Activated T-helper 1 cell treated with anti-CD3 and anti-CD28 coated beads, Interleukin-2, amount 50 U/mL, for 16 hours (primary cell): ENCODE results near the gene MTHFD1L.
"Not testable (repeated sequence)": the region's sequence is repeated elsewhere in the genome, so short reads cannot be mapped to it uniquely, and the experiment has no call there.

Experiments
- DNase-seq, 2 donors: peaks; one replicate each; pipeline ENCODE4 v3.0.0-alpha.2; 2020; ENCODE audit warnings: low read depth in 1 of 2, low spot score in 1 of 2

The MTHFD1L gene

GRCh38 chr6:151012321-151013294 lies 147.1 kb downstream of the MTHFD1L start:
- no peak for DNase-seq

- peak; percentile 14 to 18 for DNase-seq
These were observed 149.1 kb downstream of the MTHFD1L start for GRCh38 chr6:151014404-151015100.

DNA sequence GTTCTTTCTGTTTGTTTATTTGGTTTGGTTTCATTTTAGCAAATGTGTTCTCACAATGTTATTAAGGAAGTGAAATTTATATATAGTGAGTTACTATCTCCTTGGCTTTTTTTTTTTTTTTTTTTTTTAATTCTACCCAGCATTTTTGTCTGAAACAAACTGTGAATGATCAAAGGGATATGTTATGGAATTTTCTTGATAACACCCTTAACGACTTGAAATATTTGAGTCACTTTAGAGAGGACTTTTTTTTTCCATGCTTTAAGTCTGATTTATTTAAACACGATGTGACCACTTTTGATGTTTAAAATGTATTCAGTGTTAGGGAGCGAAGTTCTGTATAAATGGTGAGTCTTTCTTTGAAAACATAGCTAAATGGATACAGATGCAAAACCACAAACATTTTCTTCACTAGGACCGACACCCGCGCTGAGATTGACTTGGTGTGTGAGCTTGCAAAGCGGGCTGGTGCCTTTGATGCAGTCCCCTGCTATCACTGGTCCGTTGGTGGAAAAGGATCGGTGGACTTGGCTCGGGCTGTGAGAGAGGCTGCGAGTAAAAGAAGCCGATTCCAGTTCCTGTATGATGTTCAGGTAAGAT lies 149.7 kb downstream of the MTHFD1L start:
- no peak for DNase-seq

DNA sequence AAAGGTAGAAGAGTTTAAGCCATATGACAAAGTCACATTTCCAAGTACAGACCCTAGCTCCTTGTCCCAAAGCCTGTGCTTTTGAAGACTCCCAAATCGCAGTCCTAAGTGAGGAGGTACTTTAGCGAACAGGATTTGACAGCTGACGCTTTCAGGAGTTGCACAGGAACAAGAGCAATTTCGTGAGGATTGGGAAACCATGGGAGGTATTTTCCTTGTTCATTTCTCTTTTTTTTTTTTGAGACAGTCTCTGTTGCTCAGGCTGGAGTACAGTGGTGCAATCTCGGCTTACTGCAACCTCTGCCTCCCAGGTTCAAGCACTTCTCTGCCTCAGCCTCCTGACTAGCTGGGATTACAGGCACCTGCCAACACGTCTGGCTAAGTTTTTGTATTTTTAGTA lies 150.6 kb downstream of the MTHFD1L start:
- DNase-seq = no peak

DNA sequence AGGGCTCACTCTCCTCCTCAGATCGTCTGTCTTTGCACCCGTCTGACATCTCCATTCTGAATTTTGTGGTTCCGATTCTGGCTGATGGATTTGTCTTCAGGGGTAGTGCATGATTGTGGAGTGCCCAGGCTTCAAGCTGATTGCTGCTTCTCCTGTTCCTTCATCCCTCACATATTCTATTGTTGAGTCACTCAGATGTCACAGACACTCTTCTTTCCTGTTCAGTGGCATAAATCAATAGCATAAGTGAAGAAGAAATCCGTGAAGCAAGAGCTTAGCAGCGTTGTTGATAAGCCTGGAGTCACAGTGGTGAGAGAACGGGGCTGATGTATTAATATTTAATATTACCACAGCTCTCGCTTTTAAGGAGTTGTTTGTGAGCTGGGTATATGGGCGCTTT lies 152.5 kb downstream of the MTHFD1L start:
- no peak for DNase-seq

- no peak for DNase-seq
These were observed 153.6 kb downstream of the MTHFD1L start for GRCh38 chr6:151018911-151019782.

DNA sequence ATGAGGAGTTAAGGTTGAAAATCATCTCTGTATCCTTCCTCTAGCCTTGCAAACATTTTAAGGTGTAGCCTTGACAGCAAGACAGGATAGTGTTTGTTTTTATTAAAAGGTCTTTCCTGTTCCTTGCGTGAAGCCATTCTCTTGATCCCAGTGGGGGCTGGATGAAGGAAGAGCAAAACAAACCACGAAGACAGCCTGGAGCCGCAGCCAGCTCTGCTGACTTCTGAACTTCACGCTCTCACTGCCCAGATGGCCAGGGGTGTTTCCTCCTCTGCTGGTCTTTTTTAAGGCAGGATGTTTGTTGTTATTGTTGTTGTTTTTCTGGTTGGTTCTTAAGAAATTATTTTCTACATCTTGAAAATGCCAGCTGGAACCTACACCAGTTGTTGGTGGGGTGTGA lies 156.4 kb downstream of the MTHFD1L start:
- no peak for DNase-seq

DNA sequence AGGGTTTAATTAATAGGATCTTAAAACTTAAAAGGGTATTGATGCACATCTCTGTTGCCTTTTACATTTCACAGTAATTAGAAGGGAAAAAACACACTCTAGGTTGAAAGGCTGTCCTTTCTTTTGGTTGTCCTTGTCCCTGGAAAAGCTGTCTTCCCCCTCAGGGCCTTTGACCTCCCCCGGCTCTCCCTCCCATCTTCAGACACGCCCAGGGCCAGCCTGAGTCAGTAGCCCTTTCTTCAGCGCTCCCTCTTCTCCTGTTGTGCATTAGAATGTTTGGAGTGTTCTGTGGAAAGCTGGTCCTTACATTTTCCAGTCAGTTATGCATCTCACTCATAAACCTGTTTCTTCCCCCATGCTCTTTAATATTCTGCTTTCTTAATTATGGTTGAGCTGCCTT lies 157.0 kb downstream of the MTHFD1L start:
- no peak for DNase-seq

- no peak for DNase-seq
These were observed 157.8 kb downstream of the MTHFD1L start for GRCh38 chr6:151023342-151023741.

DNA sequence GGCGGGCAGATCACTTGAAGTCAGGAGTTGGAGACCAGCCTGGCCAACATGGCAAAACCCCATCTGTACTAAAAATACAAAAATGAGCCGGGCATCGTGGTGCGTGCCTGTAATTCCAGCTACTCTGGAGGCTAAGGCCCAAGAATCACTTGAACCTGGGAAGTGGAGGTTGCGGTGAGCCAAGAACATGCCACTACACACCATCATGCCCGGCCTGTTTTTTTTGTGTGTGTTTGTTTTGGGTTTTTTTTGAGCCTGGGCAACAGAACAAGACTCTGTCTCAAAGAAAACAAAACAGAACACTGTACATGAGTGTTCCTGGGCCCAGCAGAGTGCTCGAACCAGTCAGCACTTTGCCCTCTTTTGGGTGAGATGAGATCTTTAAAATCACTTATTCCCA lies 159.1 kb downstream of the MTHFD1L start:
- no peak for DNase-seq

DNA sequence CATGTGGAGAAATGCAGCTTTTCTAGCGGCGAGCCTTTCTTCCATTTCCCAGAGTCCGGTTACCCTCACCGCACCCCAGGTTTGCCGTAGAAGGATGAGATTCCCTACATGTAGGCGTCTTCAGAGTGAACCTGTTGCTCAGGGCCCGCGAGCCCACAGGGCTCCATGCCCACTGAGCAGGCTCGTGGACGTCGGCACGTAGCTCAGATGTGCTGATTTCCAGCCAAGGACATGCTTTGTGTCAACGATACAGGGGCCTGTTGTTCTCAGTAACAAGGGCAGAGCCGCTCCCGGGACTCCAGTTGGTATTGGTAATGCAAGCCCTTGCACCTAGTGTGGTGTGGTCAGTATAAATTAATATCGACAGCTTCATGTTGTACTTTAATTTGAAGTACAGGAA lies 159.6 kb downstream of the MTHFD1L start:
- no peak for DNase-seq

DNA sequence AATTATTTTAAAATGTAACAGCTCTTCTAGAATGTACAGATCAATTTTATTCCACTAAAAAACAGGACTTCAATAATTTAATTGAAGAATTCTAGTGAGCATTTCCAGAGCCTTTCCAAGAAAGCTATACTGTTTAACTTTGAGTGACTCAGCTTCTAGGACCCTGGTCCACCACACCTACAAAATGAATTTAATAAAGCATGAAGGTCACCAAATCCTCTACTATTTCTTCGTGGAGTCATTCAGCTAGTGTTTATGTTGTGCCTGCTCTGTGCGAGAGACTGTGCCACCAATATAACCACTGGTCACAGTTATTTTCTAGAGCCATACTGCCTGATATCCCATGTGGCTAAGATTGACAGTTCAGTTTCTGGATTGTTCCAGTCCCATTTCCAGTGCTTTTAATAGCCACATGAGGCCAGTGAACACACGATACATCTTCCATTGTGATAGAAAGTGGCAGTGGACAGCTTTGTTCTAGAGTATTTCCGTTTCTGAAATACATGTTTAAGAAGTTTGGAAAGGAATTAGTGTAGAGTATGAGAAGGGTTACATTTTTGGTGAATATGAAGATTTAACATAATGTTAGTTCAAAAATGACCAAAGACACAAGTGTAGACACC lies 160.7 kb downstream of the MTHFD1L start:
- no peak for DNase-seq

DNA sequence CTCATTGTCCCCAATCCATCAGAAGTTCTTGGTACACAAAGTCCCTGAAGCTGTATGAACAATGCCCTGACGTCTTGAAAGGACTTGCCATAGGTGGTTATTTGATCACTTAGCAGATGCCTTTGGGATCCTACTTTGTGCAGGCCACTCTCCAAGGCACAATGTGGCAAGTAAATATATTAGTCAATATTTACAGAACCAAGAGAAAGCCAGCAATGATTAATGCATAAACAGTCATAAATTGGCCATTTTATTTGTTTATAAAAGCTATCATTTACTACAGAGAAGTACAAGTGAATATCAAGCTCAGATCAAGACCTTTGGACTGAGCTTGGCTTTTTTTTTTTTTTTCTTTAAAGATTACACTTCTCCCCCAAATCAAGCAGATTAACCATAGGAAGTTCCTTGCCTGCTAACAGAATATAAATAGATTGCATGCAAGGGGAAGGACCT lies 161.8 kb downstream of the MTHFD1L start:
- no peak for DNase-seq

DNA sequence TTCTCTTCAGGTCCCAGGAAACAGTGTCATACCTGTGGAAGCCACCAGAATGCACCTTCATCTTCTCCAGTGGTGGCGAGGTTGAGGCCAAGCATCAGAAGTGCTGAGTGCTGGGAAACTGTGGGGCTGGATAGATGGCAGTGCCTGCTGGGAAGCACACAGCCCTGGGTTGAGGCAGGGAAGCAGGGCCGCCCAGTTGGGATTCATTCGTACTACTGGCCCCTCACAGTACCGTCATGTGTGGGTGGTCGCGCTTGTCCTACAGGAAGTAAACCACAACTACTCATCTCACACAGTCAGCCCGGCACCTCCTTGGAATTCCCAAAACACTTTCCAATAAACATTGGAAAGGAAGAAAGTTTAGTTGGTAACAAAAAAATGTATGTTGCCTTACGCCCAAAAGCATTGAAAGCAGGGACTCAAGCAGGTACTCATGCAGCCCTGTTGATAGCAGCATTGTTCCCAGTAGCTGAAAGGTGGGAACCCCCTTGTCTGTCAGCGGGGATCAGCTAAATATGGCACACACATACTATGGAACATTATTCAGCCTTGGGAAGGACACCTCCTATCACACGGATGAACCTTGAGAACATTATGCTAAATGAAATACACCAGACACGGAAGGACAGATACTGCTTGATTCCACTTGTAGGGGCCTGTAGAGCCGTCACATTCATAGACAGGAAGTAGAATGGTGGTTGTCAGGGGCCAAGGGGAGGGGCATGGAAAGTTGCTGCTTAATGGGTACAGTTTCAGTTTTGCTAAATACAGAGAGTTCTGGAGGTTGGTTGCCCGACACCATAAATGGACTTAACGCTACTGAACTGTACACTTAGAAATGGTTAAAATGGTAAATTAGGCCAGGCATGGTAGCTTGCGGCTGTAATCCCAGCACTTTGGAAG lies 162.7 kb downstream of the MTHFD1L start:
- DNase-seq = no peak

DNA sequence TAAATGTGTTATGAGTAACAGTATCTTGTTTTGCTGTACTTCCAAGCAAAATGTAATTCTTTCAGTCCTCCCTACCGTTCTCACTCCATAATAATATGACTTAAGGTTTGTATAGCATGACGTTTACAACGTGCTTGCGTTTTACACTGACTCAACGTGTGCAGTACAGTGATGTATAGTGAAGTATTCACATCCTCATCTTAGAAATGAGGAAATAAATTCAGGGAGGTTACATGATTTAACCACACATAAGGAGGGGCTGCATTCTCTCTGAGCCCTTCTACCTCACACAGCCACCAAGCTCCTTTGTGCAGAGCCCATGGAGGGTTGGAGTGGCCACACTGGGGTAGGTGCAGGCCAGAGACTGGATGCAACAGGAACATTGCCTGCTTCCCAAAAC lies 164.5 kb downstream of the MTHFD1L start:
- DNase-seq = no peak

GRCh38 chr6:151032034-151032433 lies 166.5 kb downstream of the MTHFD1L start:
- no peak for DNase-seq

DNA sequence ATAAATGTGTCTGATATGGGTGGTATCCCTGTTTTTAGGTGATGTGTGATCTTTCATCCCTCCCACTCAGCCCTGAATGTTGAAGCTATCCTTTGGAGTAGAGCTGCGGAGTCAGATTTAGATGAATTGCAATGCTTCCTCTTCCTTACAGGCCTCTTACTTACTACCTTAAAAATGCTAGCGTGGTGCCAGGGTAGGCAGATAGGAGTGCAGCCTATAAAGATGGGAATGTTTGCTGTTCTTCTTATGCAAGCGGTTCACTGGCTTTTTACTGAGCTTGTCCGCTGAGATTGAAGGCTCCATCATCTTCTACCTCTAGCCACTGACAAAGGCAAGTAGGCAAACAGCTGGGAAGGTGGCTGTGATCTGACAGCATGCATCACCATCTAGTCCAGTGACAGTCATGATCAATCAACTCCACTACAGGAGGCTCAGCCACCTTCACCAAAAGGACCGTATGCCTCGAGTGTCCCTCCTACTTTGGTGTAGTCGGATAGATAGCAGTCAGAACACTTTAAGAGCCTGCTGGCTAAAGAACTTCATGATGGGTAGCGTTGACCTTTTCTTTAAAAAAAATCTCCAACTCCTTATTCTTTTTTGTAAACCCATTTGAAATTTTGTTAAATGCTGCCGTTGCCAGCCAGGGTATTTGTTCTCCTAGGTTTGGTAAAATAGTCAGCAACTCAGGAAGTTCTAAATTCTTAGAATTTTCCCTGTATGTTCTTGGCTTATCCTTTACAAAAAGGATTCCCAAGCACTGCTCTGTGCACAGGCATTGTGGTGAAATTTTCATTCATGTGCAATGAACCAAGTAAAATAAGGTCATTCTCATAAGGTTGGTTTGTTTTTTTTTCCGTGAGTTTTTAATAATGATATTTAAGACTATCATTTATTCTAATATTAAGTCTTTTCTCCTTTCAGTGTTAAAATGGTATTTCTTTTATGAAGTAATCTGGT lies 169.6 kb downstream of the MTHFD1L start:
- DNase-seq = no peak

- DNase-seq = not testable (repeated sequence)
These were observed 170.8 kb downstream of the MTHFD1L start for GRCh38 chr6:151036211-151036721.
